ENCODE measurements around the gene SPECC1.

Gene SPECC1

GRCh38 chr17:20279631-20280030 lies 270.5 kb downstream of the SPECC1 start:
- no peak overlapping the region for H3K27ac ChIP-seq
- no peak for TF ChIP-seq CTCF (conservative IDR thresholded peaks at IDR 0.05)

GRCh38 chr17:20280051-20280450 lies 270.9 kb downstream of the SPECC1 start:
- no peak for TF ChIP-seq CTCF (conservative IDR thresholded peaks at IDR 0.05)
- H3K27ac ChIP-seq: no peak overlapping the region

GRCh38 chr17:20280851-20281250 lies 271.7 kb downstream of the SPECC1 start:
- no peak overlapping the region for H3K27ac ChIP-seq
- TF ChIP-seq CTCF (conservative IDR thresholded peaks at IDR 0.05): no peak

GRCh38 chr17:20281860-20282259 lies 272.7 kb downstream of the SPECC1 start:
- no peak for TF ChIP-seq CTCF (conservative IDR thresholded peaks at IDR 0.05)
- 0 out of 2 replicates have a peak overlapping the region, but pooled peaks have one; percentile 19 for H3K27ac ChIP-seq

- TF ChIP-seq CTCF (conservative IDR thresholded peaks at IDR 0.05): no peak
- H3K27ac ChIP-seq: 0 out of 2 replicates have a peak overlapping the region, but pooled peaks have one; percentile 19
These were observed 273.6 kb downstream of the SPECC1 start for GRCh38 chr17:20282526-20283308.

- H3K27ac ChIP-seq: no peak overlapping the region
- no peak for TF ChIP-seq CTCF (conservative IDR thresholded peaks at IDR 0.05)
These were observed 274.9 kb downstream of the SPECC1 start for GRCh38 chr17:20284022-20284421.

- no peak overlapping the region for H3K27ac ChIP-seq
- no peak for TF ChIP-seq CTCF (conservative IDR thresholded peaks at IDR 0.05)
These were observed 275.6 kb downstream of the SPECC1 start for GRCh38 chr17:20284570-20285295.

All from VCaP (cell line).